GM08714 (cell line): ENCODE data around the gene ASPSCR1.

Experiments
- H3K4me3 ChIP-seq: fragments of 200-500 bp; sonication (Bioruptor generic); 2 replicates; pipeline ENCODE4 v1.5.1; 2014; ENCODE audit warnings: mild to moderate bottlenecking, low read length, inconsistent platforms
- ZNF274 ChIP-seq: IDR thresholded peaks from 2 replicates; pipeline ENCODE4 v1.6.1; 2012; ENCODE audit warnings: mild to moderate bottlenecking, low read depth, low read length

ASPSCR1 gene, protein sequence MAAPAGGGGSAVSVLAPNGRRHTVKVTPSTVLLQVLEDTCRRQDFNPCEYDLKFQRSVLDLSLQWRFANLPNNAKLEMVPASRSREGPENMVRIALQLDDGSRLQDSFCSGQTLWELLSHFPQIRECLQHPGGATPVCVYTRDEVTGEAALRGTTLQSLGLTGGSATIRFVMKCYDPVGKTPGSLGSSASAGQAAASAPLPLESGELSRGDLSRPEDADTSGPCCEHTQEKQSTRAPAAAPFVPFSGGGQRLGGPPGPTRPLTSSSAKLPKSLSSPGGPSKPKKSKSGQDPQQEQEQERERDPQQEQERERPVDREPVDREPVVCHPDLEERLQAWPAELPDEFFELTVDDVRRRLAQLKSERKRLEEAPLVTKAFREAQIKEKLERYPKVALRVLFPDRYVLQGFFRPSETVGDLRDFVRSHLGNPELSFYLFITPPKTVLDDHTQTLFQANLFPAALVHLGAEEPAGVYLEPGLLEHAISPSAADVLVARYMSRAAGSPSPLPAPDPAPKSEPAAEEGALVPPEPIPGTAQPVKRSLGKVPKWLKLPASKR

DNA sequence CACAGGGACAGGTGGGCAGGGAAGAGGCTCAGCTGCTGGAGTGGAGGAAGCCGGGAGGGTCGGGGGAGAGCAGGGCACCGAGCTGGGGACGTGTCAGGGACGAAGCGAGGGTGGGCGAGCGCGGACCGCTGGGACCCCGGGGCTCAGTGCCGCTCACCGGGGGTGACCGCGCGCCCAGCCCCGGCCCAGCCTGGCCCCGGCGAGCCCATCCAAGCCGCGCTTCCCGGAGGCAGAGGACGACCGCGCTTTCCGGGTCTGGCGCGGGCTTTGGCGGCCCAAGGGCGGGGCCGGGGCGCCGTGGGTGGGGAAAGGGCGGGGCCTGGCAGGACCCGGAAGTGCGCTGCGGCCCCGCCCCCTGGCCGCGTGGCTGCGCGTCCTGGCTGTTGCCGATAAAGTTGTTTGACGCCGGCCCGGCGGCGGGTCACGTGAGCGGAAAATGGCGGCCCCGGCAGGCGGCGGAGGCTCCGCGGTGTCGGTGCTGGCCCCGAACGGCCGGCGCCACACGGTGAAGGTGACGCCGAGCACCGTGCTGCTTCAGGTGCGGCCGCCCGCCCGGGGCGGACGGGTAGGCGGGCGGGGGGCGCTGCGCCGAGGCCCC lies at the start of gene ASPSCR1:
ASPSCR1 (plus strand) TSS at position 419 of the 598 bp plus-strand sequence; CDS start at position 437, 18 bp downstream.
- no peak for TF ChIP-seq ZNF274
- peak within 1 kb of the TSS; percentile 90 for H3K4me3 ChIP-seq

DNA sequence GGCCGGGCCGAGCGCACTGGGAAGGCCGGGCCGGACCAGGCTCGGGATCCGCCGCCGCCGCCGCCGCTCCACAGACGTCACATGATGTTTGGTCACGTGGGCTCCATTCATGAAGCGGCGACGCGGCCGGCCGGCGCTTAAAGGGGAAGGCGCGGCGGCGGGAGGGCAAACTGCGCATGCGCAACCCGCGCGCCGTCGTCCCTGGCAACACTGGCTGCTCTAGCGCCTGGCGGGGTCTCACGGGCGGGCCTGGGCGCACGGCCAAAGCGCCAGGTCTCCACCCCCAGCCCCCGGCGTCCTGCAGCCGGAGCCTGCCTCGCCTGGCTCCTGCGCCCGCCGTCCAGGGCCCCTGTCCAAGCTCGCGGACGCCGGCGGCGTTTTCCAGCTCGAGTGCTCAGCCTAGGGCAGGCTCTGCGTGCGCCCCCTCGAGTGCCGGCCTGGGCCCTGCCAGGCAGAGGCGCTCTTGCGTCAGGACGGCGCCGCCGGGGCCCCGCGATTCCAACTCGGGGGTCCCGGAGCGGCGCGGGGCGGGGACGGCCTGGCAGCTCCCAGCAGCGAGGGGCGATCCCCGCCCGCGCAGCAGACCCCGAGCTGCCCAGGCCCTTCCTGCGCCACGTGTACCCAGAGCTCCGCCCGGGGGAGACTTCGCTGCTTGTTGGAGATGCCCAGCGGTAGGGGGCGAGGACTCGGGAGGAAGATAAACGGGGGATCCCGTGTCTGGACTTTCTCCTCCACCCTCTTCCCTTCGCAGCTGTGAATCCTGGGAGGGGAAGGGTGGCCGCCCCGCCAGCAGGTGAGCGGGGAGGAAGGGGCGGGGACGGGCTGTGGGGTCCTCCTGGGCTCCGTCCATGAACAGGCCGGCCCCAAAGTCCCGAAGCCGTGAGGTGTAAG lies 49.5 kb upstream of the ASPSCR1 start, which contains the start of gene MAFG:
MAFG (minus strand) TSS at position 83 of the 891 bp plus-strand sequence. CDS start 4,550 bp downstream, outside the sequence.
- TF ChIP-seq ZNF274: no peak
- H3K4me3 ChIP-seq: peak within 1 kb of the TSS; percentile 74

DNA sequence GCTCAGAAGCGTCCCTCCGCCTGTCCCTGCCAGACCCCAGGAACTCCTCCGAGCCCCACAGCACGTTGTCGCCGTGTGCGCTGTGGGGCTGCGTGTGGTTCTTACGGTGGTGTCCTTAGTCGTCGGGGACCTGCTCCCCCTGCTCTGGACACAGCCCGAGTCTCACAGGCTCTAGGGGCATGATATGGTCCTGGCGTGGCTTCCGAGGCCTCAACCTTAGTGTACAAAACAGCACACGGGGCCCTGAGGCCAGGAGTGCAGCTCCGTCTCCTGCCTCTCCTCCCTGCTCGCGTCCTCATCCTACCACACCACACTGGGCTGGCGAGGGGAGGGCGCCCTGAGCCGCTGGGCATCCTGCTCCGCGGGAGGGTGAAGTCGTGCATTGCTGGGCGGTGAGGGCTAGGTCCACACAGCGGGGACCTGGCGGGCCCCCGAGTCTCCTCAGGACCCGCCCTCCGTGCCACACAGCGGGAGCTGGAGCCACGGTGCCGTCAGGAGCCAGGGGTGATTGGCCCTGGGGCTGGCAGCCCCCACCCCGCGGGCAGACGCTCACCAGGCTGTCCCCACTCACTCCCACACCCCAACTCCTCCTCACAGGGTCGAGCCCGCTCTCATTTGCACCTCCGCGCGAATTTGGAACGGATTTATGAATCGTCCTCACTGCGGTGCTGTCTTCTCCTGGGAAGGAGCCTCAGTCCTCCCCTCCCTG lies 48.7 kb upstream of the ASPSCR1 start:
- TF ChIP-seq ZNF274: no peak
- H3K4me3 ChIP-seq: peak overlapping the region; percentile 56; the same call in 1 of the 2 replicates

DNA sequence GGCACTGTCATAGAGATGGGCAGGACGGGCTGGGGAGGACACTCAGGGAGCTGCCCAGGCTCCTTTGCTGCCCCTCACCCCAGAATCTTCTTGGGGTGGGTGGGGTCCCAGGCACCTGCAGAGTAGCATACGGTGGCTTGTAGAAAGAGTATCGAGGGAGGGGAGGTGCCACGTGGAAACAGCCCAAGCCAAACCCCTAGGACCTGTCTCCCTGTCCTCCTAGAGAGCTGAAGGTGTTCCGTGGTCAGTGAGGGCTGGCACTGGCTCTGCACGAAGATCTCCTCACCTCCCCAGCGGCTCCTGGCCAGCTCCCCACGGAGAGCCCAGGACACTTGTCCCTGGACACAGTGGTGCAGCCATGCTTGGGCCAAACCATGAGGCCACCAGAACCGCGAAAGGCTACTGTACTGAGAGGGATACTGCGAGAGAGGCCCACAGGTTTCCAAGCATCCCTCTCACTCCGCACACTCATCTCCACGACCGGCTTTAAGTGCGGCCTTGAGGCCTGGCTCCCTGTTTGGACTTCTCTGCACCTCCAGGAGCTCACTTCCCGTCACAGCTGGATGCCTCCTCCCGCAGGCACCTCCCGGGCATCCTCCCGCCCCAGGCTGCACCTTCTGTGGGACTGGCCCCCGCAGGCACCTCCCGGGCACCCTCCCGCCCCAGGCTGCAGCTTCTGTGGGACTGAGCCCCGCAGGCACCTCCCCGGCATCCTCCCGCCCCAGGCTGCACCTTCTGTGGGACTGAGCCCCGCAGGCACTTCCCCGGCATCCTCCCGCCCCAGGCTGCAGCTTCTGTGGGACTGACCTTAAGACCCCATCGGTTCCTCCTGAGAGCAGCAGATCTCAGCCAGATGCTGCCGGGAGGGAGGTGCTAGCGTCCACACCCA lies 47.9 kb upstream of the ASPSCR1 start:
- no peak overlapping the region for H3K4me3 ChIP-seq

DNA sequence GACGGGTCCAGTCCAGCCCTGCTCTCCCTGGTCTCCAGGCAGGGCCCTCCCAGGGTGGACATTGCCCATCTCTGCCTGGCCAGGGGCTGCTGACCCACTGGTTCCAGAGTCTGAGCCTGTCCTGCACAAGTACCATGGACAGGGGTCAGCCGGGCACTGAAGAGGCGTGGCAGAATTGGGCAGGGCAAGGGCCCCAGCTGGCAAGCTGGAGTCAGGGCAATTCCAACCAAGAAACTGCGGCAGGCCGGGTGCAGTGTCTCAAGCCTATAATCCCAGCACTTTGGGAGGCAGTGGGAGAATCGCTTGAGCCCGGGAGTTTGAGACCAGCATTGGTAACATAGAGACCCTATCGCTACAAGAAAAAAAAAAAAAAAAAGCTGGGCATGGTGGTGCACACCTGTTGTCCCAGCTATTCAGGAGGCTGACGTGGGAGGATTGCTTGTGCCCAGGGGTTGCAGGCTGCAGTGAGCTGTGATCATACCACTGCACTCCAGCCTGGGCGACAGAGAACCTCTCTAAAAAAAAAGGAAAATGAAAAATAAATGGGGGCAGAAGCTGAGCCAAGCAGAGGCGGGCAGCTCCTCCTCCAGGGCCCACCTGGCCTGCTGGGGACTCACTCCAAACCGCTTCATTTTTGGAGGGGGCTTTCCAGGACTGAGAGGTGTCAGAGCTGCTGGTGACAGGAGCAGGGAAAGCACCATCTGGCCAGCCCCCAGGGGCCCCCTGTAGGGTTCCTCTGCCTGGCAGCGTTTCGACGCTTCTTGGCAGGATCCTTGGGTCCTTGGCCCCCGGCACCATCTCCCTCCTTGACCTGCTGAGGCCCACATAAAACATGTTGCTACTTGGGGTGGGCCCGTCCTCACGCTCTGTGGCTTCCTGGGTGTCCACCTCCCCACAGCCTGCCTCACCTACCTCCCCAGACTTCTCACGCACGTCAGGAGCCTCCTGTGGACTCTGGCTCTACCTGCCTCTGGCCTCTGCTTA lies 47.0 kb upstream of the ASPSCR1 start:
- no peak overlapping the region for H3K4me3 ChIP-seq
- no peak for TF ChIP-seq ZNF274

More for the DNA sequence above, 47.9 kb upstream of the ASPSCR1 start:
- TF ChIP-seq ZNF274: no peak

DNA sequence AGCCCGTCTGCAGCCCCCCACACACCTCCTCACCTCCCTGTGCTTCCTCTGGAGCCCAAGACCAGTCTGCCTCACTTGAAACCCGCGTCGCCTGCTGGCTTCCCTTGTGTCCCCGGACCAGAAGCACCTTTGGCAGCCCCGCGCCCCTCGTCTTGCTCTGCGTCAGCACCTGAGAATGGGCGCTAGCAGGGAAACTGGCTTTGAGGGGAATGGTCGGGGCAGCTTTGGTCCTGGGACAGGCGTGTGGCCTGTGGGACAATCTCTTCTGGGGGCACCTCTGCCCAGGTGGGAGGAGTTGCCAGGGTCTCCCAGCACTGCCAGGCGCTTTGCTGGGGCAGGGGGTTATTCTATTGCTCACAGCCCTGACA lies 46.3 kb upstream of the ASPSCR1 start:
- TF ChIP-seq ZNF274: no peak
- H3K4me3 ChIP-seq: no peak overlapping the region

DNA sequence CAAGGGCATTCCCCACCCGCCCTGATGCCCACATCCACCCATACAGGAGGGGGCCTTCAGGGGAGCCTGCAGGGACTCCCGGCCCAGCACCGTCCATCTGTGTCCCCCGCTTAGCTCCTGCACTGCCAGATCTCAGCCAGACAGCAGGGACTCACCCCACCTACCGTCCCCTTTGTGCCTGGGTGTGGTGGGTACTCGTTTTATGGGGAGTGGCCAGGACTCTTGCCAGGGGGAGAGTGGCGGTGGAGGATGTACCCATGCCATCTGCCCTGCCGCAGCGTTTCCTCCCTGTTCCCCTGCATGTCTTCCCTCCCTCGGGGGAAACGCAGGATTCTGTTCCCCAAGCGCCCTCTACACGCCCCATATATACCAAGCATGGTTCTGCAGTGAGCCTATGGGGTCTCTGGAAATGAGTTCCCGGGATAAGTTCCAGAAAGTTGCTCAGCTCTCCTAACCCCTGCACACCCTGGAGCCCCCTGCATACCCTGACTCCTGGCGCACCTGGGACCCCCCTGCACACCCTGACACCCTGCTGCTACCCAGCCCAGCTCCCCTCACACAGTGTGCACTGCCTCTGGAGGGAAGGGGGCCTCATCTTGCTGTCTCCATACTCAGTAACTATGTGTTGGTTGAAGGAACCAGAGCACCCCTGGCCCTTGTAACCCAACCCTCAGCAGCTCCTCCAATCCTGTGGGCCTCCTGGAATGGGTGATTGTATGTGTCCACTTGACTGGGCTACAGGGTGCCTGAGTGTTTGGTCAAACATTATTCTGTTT lies 45.7 kb upstream of the ASPSCR1 start:
- no peak for TF ChIP-seq ZNF274

DNA sequence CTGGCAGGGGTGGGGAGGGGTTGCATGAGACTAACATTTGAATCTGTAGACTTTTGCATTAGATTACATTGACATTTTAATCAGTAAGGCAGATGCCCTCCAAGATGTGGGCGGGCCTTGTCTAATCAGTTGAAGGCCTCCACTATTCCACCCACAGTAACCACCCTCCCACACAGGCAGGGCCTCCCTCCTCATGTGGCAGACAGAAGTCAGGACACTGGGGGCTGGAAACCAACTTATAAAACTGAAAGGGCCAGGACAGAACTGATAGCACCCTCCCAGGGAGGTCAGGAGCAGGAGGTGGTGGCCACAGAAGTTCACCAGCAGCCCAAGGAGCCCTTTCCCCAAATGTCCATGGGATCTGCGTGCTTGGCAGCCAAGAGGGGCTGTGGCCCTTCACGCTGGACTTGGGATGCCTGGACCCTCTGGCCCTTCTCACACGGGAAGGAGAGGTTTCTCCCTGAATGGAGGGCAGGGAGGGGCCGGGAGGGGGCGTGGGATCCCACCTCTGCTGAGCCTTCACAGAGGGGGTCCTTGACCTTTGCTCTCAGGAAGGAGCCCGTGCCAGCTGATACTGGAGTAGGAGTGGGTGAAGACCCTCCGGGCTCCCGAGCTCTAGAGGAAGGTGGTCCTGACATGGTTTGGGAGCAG lies 45.0 kb upstream of the ASPSCR1 start:
- H3K4me3 ChIP-seq: no peak overlapping the region
- TF ChIP-seq ZNF274: no peak

More for the DNA sequence above, 45.7 kb upstream of the ASPSCR1 start:
- no peak overlapping the region for H3K4me3 ChIP-seq

DNA sequence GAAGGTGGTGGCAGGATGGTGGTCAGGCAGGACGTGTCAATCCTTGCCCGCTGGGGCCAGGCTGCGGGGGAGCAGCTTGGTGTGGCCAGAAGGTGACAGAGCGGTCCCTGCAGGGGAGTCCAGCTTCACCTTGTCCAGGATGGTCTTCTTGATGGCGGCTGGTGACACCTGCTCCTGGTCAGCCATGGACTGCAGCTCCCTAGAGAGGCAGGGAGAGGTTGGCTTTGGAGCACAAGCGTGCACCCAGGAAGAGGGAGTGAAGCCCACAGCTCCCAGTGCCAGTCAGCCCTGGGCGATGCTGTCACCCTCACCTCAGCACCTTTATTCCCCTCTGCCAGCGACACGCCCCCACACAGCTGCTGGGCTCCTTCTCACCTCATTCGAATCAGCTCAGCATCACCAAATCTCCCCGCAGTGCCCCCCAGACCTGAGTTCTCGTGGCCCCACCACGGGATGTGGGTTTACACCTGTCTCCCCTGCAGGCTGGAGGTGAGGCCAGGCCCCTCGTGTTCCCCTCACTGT lies 44.2 kb upstream of the ASPSCR1 start:
- no peak for TF ChIP-seq ZNF274
- no peak overlapping the region for H3K4me3 ChIP-seq

DNA sequence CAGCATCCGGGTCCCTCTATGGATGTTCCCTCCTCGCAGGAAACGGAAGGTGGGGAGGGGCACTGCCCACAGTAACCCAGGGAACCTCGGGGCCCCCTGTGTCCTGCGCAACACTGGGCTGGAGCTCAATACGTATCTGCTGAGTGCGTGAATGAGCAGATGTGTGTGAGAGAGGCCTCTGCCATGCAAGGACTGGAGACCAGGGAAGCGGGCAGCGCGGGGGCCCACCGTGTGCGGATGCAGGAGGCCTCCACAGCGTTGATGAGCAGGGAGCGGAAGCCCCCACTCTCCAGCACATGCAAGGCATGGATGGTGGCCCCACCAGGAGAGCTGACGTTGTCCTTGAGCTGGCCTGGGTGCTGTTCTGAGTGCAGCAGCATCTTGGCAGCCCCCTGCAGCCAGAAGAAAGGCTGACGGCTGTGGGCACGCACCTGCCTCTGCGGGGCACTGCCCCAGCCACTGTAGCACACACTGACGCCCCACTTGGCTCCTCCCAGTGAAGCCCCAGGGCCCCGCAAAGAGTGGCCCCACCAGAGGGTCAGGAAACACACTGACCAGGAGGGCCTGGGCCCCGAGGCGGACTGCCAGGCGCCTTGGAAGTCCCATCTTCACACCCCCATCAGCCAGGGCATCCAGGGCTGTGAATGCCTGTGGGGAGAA lies 43.2 kb upstream of the ASPSCR1 start:
- no peak for TF ChIP-seq ZNF274
- H3K4me3 ChIP-seq: no peak overlapping the region
